HL-60/S4 (cell line): Measurements from ENCODE around the gene OAS1.
"Not testable (repeated sequence)": the region's sequence is repeated elsewhere in the genome, so short reads cannot be mapped to it uniquely, and the experiment has no call there.

Source experiments
- in situ Hi-C: fragments of 300-500 bp; cut with MboI; formaldehyde crosslinking; loops from 2 replicates; pipeline ENCODE4 v1.14.3; 2022; ENCODE audit warnings: low sequenced_read_pairs

Gene OAS1

DNA sequence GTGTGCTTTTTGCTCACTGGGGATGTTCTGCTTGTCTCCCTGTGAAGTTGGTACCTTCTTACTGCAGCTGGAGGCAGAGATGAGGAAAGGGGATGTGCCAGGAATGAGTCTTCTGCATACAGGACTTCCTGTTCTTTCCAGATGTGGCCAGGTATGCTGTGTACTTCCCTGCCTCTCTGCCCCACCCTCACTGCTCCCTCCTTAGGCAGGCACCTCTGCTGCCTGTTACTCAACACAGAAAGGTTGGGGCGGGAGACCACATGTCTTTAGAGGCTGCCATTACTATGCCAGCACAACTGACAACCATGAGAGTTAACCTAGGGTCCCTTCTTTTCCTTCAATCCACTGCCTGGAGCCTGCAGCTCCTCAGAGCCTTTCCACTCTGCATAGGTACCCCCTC is 29.5 kb downstream of the OAS1 start:
- in situ Hi-C loops = no loop called here

DNA sequence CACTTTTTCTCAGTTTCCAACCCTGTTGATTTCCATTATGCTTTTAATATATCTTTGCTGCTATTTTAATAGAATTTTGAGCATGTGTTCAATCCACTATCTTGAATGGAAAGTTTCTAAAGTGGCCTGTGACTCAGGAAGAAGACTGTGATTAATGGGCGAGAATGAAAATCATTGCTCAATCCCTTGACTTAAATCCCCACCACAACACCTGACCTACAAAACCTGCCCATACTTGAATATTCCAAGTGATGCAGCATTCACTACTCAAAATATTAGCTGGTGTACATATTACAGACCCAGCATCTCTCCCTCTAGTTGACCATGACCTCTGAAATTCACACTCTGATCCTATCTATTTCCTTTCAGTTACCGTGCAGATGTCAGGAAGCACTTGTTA is 30.2 kb downstream of the OAS1 start:
- in situ Hi-C loops = no loop called here

DNA sequence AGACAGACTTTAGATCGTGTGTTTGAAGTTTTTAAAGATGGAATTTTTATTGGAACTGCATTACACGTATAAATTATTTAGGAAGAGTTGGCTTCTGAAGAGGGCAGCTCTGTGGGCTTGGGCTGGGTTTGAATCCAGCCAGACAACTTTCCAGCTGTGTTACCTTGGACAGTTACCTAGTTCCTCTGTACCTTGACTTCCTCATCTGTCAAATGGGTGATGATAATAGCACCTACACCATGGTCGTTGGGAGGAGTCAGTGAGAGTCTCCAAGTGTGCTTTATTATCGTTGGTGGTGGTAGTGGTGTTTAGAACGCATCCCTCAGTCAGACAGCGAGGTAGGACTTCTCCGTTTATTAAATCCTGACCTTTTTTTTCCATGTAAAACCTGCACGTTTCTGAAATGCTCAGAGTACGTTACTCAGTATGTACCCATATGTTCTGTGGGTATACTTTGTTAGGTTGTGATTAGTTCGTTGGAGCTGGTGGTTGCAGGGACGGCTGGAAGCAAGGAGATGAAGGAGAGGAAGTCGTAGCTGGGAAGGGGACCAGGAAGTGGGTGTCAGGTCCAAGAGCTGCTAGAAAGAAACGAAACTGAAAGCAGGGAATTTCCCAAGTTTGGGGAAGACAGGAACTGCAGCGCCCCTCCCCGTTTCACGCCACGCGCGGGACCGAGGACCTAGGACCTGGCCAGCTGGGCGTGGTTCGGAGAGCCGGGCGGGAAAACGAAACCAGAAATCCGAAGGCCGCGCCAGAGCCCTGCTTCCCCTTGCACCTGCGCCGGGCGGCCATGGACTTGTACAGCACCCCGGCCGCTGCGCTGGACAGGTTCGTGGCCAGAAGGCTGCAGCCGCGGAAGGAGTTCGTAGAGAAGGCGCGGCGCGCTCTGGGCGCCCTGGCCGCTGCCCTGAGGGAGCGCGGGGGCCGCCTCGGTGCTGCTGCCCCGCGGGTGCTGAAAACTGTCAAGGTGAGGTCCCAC is 31.3 kb downstream of the OAS1 start, which contains the start of gene OAS3:
Gene OAS3, plus strand, starts transcription at position 734 of the 979 bp plus-strand sequence. Its CDS starts 57 bp downstream, at position 791.
- in situ Hi-C loops = no loop called here

DNA sequence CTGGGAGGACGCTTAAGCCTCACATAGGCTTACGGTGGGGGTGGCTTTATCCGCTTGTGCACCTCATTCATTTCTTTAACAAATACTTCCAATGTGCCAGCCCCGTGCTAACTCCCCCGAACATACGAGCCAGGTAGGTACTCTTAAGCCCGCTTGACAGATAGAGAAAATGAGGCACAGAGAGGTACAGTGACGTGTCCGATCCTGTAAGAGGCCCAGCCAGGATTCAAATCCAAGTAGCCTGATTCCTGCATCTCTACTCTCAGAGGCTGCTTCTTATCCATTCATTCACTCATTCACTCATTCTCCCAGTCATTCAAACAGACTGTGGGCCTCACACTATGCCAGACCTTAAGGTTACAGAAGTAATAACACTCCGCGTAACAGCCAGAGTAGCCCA is 32.0 kb downstream of the OAS1 start:
- in situ Hi-C loops = no loop called here

DNA sequence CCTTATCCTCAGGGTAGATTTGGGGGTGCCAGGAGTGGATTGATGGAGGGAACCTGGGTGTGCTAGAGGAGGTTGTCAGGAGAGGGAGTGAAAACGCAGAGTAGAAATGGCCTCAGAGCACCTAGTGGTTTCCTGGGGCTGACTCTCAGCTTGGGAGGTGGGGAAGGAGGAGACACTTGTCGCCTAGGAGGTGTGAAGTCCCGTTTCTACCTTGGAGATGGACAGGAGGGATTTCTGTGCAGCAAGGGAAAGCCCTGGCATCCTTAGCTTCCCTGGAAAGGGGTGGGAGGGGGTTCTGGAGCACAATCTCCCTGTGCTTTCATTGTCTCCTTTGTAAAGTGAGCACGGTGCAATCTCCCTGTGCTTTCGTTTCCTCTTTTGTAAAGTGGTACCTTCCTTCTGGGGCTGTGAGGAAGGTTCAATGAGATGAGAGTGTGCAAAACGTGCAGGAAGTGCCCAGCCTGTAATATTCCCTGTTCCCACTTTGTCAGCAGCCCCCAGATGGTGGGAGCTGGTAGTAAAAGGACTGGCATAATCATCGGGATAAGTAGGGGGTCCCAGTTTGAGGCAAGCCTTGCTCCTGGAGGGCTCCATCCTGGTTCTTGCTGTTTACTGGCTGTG is 33.1 kb downstream of the OAS1 start:
- in situ Hi-C loops = no loop called here

DNA sequence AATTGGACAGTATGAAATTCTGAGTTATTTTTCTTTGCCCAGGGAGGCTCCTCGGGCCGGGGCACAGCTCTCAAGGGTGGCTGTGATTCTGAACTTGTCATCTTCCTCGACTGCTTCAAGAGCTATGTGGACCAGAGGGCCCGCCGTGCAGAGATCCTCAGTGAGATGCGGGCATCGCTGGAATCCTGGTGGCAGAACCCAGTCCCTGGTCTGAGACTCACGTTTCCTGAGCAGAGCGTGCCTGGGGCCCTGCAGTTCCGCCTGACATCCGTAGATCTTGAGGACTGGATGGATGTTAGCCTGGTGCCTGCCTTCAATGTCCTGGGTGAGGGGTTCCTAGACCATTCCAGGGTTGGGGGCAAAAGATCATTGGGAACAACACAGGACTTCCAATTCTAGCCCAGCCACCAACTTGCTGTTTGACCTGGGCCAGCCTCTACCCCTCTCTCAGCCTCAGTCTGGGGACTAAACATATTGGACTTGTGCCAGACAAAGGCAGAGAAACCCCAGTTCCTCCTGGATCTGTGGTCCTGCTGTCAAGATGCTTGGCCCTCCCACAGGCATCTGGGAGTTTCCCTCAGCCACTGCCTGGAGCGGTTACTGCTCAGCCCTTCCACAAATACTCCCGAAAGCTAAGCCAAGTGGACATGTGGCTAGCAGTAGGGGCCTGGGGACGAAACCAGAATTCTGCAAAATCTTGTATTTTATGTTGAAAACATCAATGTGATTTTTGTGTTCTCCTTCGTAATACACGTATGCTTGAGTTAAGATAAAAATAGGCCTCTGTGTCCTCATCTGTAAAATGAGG is 35.0 kb downstream of the OAS1 start:
- in situ Hi-C loops = no loop called here

DNA sequence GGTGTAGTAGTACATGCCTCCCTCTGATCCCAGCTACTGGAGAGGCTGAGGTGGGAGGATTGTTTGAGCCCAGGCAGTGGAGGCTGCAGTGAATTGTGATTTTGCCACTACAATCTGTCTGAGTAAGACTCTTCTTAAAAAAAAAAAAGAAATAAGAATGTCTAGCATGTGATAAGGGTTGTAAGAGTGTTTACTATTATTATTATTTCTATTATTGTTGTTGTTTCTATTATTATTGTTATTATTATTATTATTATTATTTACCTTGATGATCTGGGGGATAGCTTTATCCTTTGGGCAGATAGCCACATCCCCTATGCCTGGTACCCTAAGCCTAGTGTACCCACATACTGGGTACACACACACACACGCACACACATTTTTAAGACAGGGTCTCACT is 35.8 kb downstream of the OAS1 start:
- in situ Hi-C loops = no loop called here

DNA sequence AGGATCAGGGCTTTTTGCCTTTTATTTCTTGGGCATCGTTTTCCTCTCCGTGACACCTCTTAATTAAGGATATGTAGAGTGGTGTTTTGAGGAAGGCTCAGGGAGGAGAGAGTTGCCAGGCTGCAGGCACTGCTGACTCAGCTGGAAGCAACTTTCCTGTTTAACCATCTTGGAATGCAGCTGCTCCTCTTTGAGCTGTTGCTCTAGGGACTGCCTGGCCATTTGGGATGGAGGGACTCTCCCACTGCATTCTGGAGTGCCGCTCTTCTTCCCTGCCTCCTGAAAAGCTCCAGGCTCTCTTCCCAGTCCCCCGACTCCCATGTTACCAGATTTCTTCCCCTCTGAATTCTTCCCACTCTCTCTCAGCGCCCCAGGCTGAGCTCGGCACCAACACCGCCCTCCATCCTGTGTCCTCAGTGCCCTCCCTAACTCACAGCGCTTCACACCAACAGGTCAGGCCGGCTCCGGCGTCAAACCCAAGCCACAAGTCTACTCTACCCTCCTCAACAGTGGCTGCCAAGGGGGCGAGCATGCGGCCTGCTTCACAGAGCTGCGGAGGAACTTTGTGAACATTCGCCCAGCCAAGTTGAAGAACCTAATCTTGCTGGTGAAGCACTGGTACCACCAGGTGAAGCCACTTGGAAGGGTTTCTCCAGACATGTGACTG is 37.4 kb downstream of the OAS1 start:
- in situ Hi-C loops = no loop called here

DNA sequence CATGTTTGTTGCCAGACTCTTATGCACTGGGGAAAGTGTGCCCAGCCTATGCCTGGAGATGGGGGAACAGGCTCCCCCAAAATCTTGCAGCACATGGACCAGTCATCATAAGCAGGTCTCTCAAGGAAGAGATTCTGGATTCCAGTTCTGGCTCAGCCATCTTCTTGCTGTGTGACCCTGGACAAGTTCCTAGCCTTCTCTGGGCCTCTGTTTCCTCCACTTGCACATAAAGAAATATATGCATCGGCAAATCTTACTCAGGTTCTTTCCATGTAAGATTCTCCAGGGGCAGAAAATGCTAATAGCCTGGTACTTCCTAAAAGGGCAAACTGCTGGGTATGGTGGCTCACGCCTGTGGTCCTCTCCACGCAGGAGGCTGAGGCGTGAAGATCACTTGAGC is 38.8 kb downstream of the OAS1 start:
- in situ Hi-C loops = no loop called here

DNA sequence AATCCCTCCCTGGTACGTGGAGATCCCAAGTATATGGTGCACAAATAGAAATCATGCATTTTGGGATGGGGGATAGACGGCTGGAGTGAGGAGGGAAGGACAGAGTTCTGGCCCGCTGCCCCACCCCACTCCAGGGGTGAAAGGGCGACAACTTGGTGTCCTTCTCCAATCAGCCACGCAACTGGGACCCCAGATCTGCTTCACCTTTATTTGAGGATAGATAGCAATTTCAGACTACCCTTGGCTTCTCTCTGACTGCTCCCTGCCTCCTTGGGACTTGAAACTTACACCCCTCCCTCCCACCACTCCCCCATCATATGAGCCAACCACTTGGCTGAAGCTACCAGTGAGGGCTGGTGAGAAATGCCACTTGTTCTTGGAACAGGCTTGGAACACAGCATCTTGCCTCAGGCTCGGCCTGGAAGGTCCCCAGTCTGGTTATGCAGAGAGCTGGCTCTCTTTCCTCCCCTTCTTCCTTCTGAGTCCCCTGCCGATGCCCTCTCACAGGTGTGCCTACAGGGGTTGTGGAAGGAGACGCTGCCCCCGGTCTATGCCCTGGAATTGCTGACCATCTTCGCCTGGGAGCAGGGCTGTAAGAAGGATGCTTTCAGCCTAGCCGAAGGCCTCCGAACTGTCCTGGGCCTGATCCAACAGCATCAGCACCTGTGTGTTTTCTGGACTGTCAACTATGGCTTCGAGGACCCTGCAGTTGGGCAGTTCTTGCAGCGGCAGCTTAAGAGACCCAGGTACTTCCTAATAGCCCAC is 39.7 kb downstream of the OAS1 start:
- in situ Hi-C loops = no loop called here

DNA sequence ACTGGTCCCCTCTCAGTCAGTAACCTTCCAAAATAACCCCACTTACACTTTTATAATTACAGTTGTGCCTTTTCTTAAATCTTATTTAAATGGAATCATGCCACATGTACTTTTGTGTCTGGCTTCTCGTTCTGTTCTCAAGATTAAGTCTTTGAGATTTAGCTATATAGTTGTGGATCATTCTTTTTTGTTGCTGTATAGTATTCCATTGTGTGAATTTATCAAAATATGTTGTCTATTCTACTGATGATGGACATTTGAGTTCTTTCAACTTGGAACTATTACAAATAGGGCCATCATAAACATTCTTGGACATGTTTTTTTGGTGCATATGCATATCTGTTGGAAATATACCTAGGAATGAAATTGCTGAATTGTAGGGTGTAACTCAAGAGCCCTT is 40.6 kb downstream of the OAS1 start:
- in situ Hi-C loops = no loop called here

DNA sequence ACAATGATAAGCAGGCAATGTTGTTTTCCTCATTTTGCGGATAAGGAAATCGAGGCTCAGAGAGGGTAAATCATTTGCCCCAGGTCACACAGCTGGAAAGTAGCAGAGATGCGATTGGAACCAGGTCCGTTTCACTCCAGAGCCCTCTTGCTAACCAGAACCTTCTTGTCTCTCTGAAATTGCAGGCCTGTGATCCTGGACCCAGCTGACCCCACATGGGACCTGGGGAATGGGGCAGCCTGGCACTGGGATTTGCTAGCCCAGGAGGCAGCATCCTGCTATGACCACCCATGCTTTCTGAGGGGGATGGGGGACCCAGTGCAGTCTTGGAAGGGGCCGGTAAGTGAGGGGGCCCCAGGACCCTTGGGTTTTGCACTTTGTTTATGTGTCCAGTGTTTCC is 41.0 kb downstream of the OAS1 start:
- in situ Hi-C loops = no loop called here

DNA sequence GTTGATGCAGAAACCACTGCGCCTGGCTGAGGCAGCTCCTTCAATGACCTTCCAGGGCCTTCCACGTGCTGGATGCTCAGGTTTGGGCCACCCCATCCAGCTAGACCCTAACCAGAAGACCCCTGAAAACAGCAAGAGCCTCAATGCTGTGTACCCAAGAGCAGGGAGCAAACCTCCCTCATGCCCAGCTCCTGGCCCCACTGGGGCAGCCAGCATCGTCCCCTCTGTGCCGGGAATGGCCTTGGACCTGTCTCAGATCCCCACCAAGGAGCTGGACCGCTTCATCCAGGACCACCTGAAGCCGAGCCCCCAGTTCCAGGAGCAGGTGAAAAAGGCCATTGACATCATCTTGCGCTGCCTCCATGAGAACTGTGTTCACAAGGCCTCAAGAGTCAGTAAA is 42.0 kb downstream of the OAS1 start:
- in situ Hi-C loops = no loop called here

DNA sequence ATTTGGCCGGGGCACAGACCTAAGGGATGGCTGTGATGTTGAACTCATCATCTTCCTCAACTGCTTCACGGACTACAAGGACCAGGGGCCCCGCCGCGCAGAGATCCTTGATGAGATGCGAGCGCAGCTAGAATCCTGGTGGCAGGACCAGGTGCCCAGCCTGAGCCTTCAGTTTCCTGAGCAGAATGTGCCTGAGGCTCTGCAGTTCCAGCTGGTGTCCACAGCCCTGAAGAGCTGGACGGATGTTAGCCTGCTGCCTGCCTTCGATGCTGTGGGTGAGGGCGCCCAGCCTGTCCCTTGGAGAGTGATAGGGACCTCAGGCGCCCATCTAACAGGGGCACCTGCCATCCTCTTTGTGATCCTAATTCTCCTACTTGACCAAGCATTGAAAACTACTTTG is 43.9 kb downstream of the OAS1 start:
- in situ Hi-C loops = no loop called here

DNA sequence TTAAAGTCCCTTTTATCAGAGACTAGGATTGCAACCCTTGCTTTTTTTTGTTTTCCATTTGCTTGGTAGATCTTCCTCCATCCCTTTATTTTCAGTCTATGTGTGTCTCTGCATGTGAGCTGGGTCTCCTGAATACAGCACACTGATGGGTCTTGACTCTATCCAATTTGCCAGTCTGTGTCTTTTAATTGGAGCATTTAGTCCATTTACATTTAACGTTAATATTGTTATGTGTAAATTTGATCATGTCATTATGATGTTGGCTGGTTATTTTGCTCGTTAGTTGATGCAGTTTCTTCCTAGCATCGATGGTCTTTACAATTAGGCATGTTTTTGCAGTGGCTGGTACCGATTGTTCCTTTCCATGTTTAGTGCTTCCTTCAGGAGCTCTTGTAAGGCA is 50.4 kb downstream of the OAS1 start:
- in situ Hi-C loops = not testable (repeated sequence)

DNA sequence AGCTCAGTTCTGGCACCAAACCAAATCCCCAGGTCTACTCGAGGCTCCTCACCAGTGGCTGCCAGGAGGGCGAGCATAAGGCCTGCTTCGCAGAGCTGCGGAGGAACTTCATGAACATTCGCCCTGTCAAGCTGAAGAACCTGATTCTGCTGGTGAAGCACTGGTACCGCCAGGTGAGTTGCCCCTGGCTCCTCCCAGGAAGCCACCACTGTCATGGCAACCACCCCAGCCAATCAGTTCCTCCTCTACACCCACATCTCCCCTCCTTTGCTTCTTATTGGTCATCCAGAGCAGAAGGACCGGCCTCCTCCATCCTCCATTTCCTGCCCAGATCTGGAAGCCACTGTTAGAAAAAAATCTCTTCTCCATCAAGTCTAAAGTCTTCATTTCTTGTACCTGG is 54.3 kb downstream of the OAS1 start:
- in situ Hi-C loops = no loop called here

DNA sequence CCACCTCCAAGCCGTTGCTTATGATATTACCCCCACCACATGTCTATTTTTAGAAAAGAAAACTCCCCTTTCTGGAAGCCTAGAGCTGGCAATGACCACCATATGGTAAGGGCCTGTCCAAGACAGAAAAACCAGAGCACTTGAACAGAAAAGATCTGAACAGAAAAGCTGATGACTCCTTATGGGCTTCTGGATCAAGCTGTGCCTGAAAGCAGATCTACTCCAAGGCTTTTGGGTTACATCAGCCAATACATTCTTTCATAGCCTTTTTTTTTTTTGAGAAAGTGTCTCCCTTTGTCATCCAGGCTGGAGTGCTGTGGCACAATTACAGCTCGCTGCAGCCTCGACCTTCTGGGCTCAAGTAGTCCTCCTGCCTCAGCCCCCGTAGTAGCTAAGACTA is 54.8 kb downstream of the OAS1 start:
- in situ Hi-C loops = no loop called here

DNA sequence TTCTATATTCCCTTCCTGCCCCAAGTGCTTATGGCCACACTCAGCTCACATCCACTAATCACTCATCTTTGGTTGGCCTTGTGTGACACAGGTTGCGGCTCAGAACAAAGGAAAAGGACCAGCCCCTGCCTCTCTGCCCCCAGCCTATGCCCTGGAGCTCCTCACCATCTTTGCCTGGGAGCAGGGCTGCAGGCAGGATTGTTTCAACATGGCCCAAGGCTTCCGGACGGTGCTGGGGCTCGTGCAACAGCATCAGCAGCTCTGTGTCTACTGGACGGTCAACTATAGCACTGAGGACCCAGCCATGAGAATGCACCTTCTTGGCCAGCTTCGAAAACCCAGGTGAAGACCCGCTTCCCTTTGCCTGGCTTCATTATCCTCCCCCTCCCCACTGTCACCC is 55.8 kb downstream of the OAS1 start:
- in situ Hi-C loops = no loop called here

DNA sequence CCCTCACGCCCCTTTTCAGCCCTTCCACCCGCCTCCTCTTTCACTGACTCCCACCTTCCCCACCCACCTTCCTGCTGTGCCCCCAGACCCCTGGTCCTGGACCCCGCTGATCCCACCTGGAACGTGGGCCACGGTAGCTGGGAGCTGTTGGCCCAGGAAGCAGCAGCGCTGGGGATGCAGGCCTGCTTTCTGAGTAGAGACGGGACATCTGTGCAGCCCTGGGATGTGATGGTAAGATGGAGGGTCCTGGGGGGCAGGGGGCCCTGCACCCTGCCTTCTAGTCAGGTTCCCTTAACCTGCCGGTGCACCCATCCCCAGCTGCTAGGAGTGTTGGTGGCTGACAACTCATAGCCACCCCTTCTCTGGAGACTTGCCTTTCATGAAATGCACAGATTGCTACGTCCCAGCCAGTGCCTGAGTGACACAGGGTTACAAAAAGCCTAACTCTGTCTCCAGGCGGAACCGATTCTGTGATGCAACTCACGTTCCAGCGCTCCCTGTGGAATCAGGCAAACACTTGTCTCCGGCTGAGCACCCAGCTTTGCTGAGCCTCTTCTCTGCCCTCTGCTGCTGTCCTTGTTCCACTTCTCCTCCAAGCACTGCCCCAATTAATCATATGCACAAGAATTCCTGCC is 56.6 kb downstream of the OAS1 start:
- in situ Hi-C loops = no loop called here
